HepG2 (cell line): ENCODE data around the gene ABCA3.
"Not testable (repeated sequence)": the region's sequence is repeated elsewhere in the genome, so short reads cannot be mapped to it uniquely, and the experiment has no call there.

Source experiments
- GATAD2A ChIP-seq: IDR thresholded peaks from 2 replicates; pipeline ENCODE4 v1.6.1; 2016
- POLR2AphosphoS5 ChIP-seq: IDR thresholded peaks from 2 replicates; pipeline ENCODE4 v1.6.1; 2012; ENCODE audit warnings: low read depth, low read length
- ZFP91 ChIP-seq: sonication (generic); formaldehyde crosslinking; IDR thresholded peaks from 2 replicates; pipeline ENCODE4 v1.9.0; 2022; ENCODE audit warnings: missing genetic modification reagents, mild to moderate bottlenecking, borderline replicate concordance
- ZMAT5 ChIP-seq: sonication (generic); formaldehyde crosslinking; IDR thresholded peaks from 2 replicates; pipeline ENCODE4 v1.5.0; 2020; ENCODE audit warnings: mild to moderate bottlenecking, low read depth, missing genetic modification reagents, borderline replicate concordance
- ZNF605 ChIP-seq: sonication (generic); formaldehyde crosslinking; IDR thresholded peaks from 2 replicates; pipeline ENCODE4 v1.8.0; 2022; ENCODE audit warnings: mild to moderate bottlenecking, missing genetic modification reagents
- ZNF75D ChIP-seq: sonication (generic); formaldehyde crosslinking; IDR thresholded peaks from 2 replicates; pipeline ENCODE4 v1.8.1; 2023; ENCODE audit warnings: missing genetic modification reagents, mild to moderate bottlenecking, borderline replicate concordance

- TF ChIP-seq ZNF75D; ZNF605 (CRISPR knock-in tag); POLR2AphosphoS5; ZFP91; ZMAT5 (CRISPR knock-in tag); GATAD2A: not testable (repeated sequence)
These were observed 73.6 kb downstream of the ABCA3 start for GRCh38 chr16:2266887-2267286.
